GM18868 (cell line): ENCODE results near the gene P2RY13.
A peak's percentile ranks its signal among the peaks of the same experiment; 100 is the strongest.

Experiments used
- ATAC-seq: cut with Tn5 transposase; IDR thresholded peaks from one replicate; pipeline ENCODE4 v1.9.1; 2021; ENCODE audit warnings: mild to moderate bottlenecking, moderate library complexity; ENCODE audit not compliant: unreplicated experiment

Gene P2RY13

DNA sequence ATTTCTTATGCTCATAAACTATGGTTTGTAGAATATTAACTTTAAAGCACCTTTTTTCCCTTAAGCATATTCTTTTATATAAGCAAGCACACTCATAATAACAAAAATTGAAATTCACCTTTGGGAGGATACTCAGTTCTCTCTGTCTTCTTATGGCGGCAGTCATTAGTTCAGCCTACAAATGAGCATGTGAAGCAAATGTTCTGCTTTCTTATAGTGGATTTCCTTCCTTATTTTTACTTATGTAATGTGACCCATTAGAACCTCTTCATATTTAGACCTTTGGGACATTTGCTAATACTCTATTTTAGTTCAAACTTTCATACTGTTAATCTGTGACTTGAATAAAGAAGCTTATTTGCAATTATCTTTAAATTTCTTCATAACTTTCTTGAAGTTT is at the start of gene P2RY13:
Gene P2RY13, minus strand, starts transcription at position 187 of the 400 bp plus-strand sequence. Its CDS starts 21 bp downstream, at position 166.
- no peak for ATAC-seq

DNA sequence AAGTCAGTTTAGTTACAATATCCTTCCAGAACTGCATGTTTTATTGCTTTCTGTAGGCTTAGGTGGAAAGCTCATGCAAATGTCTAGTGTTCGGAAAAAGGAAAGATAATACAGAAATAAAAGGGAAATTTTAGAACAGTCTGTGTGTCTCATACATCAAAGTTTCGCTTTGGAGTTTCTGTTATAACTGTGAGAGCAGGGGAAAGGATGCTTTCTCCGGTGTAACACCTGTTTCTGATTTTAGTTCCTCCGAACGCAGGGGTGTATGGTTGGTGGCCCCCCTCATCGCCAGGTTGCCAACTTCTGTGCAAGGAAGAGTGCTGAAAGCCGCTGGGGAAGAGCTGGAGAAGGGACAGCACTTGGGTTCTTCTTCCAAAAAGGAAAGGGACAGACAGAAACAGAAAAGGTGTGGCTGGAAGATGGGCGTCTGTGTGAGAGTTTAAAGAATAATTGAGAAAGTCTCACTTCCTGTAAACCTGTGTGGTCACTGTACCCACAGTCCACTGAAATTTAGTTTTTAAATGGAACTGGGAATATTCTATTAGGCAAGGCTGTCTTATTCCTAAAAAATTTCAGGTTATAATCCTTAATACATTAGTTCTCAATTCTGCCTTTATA is 48.5 kb upstream of the P2RY13 start:
- peak; percentile 63 for ATAC-seq

DNA sequence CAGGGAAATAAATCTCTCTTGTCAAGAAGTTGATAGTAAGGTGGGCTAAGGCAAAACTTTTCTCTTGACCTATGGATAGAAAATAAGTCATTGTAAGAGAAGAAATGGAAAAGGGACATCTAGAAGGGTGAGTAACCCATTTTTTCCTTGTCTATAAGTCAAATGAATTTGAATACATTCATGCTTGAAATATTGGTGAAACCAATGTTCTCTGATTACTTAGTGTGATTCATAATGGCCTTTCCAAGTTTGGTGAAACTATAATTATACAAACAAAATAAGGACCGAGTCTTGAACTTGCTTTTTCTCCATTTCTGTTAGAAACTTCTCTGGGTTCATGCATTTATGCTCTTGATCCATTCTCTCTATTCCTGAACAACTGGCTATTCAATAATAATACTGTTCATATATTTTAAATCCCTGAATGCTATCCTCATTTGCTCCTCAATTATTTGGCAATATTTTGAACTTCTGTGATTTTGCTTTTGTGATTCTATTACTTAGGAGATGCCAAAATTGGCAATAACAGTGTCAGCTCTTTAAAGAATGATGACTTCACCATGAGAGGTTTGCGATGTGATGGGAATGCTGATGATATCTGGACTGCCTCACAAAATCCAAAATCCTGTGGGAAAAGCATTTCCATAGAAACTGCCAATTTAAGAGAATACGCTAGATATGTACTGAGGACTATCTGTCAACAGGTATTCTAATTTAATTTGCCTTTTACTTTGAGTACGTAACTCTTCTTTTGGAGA is 42.9 kb upstream of the P2RY13 start:
- no peak for ATAC-seq

DNA sequence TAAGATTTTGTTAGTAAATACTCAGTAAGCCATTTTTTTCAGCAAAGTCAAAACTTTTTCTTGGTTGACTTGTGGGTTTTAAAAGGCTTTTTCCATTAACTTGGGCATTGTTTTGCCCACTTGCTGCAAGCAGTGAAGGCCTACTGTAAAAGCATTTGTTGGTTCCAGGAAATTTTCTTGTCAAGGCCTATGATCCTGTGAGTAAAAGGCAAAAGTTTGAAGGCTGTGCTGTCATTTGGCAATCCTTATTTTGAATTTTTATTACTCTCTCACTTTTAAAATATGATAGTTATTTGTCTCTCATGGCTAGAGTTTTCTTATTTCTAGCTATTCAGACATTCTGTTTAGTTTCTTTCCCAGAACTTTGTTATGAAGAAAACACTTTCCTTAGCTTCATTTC is 42.2 kb upstream of the P2RY13 start:
- no peak for ATAC-seq

DNA sequence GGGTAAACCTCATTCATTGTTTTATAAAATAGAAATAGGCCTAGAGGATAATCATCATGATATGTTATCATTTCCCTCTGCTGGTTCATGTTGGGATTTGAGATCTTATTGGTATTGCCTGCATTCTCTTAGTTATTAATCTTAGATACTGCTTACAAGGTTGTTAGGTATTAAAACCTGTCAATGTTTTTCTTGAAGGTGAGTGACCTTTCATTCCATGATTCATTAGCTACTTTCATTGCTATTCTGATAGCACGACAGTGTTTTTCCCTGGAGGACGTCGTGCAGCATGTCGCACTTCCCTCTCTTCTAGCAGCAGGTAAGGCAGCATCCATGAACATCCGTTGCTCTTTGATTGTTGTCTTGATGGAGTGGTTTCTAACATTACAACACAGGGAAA is 38.1 kb upstream of the P2RY13 start:
- no peak for ATAC-seq

DNA sequence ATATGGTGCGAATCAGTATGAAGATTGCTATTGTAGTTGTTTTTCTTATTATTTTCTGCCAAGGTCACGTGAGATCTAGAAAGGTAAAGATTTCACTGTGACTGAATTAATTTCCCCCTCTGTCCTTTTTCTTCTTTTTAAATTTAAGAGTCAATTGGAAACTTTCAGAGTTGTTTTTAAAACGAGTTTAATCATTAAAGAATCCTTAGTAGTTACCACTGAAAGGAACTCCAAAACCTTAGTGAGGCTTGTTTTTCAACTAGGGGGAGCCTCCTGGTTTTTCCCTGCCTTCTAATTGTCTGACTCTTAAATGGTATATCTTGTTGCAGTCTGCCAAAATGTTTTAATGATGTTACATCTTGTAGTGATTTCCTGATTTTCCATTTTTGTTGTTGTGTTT is 37.6 kb upstream of the P2RY13 start:
- no peak for ATAC-seq

DNA sequence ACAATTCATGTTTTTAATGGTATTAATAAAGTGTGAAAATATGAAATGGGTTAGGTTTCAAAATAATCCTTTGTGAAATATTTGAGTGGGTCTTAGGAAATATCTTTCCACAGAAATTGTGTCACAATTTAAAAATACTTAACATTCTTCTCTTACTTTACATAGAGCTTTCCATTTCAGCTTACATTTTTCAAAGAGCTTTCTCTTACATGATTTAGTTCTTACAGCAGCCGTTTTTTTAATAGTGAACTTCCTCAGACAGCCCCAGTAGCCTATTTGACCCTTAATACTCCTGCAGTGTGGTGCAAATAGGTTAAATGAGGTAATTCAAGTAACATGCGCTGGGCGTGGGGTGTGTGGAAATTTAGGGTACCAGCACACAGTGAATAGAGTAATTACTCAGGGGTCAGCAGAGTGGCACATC is 33.4 kb upstream of the P2RY13 start:
- ATAC-seq, result no peak

DNA sequence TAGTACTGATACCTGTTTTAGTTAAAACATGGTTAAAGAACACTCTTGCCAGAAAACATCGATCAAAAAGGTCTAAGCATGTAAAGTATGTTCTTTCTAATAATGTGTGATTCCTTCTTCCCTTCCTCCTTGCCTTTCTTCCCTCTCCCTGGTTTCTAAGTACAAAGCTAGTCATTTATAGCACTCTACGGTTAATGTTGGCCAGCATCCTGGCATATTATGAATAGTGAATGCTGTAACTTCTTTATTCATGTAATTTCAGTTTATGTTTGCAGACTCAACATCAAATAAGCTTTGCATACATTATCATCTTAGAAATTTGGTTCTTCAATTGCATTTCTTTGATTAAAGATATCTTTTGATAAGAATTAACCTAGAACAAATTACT is 28.1 kb upstream of the P2RY13 start:
- no peak for ATAC-seq

DNA sequence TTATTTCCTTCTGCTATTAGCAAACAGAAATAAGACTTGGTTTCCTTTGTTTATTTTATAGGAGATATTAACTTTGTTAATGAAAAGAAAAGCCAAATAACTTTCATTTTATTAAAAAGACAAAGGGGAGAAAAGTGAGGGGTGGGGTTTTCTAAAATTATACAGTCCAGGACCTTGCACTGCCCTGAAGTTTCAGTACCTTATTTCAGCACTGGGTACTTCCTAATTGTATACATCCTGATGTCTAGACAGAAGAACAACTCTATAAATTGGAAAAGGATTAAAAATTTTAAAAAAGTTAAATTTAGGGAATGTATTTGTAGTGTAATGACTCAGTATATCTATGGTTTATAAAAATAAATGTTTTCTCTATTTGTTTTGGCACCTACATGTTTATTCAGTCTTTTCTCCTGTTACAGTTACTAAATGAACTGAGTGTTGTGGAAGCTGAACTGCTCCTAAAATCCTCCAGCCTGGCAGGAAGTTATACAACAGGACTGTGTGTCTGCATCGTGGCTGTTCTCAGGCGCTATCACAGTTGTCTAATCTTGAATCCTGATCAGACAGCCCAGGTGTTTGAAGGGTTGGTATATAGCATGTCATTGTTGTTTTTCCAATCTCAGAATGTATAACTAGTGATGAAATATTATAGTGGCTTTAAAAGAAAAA is 27.6 kb upstream of the P2RY13 start:
- peak; percentile 59 for ATAC-seq

DNA sequence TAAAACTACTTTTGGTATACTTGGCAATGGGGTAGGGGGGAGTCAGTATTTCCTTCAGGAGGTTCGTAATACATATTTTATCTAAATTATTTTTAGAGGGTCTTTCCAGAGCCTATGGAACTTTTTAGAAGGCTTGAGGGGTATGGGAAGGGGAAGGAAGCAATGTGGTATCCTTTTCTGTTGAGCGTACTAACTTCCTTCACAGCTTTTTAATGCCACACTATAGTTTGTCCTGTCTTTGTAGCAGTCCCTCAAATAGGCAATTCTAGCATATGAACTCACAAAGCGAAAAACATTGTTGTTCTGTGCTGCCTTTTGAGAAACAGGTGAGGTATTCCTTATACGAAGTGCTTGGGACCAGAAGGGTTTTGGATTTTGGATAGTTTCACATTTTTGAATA is 22.3 kb upstream of the P2RY13 start:
- peak; percentile 26 for ATAC-seq

DNA sequence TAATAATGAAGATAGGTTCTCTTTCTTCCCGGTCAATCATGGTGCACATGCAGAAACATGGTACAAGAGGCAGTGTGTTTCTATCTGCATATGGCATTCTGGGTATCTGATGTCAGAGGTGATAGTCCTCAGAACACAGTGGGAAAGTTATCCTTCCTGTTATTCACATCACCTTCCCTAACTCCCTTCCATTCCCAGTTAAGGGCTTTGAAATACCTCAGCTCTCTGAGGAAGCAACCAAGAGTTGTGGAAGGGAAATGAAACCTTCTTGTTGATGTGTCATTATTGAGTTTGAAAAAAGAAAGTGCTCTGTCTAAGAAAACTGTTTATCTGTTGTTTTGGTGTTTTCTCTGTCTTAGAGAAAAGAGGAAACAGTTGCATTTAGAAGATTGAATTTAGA is 21.9 kb upstream of the P2RY13 start:
- ATAC-seq, result peak; percentile 83

DNA sequence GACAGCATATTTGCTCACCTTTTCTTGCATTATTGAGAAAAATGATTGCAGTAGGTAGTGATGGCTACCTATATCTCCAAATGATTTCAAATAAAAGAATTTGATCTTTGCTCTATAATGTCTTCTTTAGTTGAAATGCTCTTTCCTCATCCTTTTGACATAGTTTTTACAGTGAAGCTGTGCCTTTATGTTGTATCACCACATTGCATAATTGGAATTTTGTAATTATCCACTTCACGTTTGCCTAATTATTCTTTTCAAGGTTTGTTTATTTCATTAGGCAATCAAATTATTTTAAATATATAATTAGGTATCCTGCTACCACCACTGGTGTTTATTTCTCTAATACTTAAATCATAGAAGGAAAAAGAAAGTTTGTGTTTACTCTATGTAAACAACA is 21.3 kb upstream of the P2RY13 start:
- ATAC-seq, result no peak

DNA sequence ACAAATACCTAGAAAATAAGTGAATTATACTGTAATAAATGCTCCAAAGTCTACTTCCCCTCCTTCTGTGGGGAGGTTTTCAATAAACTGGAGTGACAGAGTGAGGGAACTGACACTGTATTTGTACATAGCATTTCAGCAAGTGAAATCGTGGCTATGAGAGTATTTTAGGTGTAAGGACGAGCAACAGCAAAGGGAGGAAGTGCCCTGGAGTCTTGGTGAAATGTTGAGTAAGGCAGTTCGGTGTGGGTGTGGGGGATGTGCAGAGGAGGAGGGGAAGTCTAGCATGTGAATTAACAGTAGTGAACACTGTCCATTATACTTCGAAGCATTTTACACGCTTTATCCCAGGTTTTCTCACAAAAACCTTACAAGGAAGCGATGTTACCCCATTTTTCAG is 18.1 kb upstream of the P2RY13 start:
- peak; percentile 33 for ATAC-seq

DNA sequence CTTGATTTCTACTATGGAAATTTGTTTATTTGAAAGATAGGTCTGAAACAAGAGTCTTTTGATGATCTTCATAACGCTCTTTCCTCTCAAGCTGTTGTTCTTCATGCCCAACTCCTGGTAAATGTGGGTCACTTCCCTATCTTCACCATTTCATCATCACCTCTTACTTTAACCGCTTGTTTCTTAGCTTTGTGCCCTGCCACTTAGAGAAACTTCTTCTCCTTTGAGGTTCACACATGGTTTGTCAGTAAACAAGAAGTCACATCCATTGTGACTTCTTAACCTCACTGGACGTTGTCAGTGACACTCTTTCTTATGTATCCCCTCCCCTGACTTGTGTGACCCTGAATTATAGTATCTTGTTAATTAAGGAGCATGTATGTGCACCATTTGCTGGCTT is 16.9 kb upstream of the P2RY13 start:
- no peak for ATAC-seq

DNA sequence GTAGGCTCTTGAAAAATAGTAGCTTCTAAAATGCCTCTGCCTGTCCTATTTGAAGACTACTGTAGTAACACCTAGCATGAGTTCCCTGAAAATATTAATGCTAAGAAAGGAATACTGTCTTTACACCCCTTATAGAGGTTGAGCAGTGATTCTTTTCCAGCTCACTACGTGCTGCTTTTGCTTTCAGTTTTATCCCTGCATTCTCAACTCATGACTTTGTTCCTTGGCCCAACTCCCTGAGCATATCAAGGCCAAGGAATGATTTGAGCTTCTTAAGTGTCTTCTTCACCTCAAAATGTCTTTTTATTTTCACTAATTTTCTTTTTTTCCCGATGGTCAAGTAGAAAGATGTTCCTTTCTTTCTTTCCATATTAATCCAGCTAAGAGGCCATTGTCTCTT is 16.5 kb upstream of the P2RY13 start:
- ATAC-seq, result no peak

DNA sequence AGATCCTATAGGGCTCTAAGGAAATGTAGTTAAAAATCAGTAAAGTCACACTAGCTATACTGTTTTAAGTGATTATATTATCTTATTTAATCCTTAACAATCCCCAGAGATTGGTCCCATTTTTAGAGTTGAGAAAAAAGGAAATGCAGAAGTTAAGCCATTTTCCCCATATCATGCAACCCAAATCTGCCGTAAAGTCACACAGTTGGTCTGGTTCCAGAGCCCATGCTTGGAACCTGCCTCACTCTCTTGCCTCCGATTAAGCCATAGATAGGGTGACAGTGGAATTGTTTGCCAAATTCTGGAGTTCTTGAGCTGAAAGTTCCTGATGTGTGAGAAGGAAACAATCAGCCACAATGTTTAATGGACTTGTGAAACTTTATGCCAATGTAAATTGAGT is 2.3 kb upstream of the P2RY13 start:
- ATAC-seq, result no peak

DNA sequence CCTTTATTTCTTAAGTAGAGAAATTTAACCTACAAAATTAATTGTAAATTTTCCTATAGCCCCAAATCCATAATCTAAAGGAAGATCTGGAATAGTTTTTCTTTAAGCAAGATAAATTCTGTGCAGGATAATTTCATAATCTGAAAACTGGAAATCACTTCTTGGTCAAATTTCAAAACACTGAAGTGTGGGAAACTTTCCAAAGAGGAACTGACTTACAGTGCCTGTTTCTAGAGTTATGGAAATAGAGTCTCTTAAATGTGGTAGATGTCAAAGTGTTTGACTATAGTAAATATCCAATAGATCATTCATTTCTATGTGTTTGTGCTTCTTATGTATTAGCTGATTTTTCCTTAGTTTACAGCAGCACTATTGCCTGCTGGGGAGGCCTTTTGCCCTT is 1.6 kb upstream of the P2RY13 start:
- ATAC-seq, result no peak

DNA sequence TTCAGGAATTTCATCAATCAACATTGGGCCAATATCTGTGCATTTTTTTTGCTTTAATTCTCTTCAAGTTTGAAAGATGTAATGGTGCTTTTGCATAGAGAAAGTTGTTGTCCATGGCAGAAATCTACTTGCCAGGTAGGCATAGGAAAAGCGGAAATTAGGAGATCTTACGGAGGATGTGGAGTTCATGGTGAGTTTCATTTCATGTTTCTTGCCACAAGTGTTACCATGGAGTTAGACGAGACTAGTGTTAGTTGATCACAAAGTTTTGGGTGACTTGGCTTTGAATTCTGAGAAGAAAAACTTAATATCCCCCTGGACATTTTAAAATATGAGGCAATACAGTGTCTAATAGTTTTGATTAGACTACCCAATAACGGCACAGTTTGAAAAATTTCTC is 1.0 kb upstream of the P2RY13 start:
- no peak for ATAC-seq

DNA sequence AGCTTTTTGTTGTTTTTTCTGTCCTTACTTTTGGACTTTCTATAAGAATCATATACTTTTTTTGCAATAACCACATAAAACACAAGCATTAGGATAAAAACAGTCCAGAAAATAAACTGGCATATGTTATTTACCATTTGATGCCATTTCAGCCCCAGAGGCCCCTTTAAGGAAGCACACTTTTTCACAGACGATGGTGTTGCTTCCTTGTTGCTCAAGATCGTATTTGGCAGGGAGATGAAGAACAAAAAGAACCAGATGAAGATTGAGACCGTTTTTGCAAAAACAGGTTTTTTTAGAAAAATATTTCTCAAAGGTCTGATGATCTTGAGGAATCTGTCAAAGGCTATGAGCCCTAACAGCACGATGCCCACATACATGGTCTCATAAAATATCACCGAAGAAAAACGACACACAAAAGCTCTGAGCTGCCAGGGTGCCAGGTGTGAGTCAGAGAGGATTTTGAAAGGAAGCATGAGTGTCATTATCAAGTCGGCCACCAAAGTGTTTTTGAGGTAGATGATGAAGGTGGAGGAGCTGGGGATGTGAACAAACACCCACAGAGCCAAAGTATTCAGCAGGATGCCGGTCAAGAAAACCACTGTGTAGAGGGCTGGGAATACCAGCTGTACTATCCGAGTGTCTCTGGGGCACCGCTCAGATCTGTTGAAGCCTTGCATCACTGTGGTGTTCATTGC is 902 bp downstream of the P2RY13 start:
- ATAC-seq, result peak; percentile 55

DNA sequence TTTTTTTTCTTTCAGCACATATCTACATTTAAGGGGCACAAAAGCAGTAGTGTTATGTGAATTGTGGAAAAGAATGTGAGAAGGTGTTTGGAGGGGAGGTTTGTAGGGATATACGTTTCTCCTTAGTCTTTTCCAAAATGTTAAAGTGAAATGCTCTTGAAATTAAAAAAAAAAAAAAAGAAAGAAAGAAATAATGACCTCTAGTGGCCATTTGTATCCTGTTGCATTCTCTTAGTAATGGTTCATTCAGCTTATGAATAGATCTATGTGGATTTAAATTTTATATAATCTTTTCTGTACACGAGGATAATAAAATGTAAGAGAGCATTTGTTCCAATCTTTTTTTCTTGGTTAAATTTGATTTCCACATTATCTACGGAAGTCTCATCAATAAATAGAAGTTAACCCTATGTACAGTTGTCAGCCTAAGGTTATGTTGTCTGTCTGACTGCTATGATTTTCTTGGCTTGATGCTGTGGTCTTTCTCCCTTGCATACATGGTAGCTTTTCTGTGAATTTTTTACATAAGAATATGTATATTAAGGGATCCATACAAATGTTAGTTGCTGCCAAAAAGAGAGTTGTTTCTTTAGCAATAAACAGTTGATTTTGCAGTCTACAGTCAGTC is 1.7 kb downstream of the P2RY13 start:
- ATAC-seq, result no peak

DNA sequence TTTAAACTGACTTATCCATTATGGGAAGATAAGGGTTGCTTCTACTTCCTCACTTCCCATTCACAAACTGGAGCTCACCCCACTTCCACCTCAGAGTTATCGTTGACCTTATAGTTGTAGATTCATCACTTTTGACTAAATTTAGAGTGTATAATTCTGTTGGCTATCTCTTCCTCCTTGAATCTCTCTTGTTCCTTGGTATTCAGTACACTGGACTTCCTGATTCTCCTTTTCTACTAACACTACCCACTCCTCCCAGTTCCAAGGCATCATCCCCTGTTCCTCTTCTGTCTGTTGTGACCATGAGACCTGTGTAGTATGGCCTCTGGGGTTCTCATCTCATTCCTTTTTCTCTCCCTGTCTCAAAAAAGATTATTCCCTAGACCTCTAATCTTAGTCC is 6.8 kb downstream of the P2RY13 start:
- no peak for ATAC-seq
